H1 (cell line): ENCODE data around the gene COL17A1.

ENCODE experiments used
- CBX5 ChIP-seq: fragments of 300-800, 300-1000 bp; sonication (generic); IDR thresholded peaks from 2 replicates; pipeline ENCODE4 v1.7.1; 2016; ENCODE audit warnings: antibody characterized with exemption, low read length, low read depth
- EZH2 ChIP-seq: fragments of 200-600 bp; sonication (generic); IDR thresholded peaks from 2 replicates; pipeline ENCODE4 v1.7.1; 2012; ENCODE audit warnings: low read depth, mild to moderate bottlenecking, moderate library complexity, low read length, inconsistent platforms; ENCODE audit not compliant: severe bottlenecking
- KDM5A ChIP-seq: fragments of 200-600 bp; IDR thresholded peaks from 2 replicates; pipeline ENCODE4 v1.7.1; 2012; ENCODE audit warnings: mild to moderate bottlenecking, low read length, inconsistent platforms, mixed read lengths
- POLR2AphosphoS5 ChIP-seq: IDR thresholded peaks from 2 replicates; pipeline ENCODE4 v1.6.1; 2011; ENCODE audit warnings: low read depth, low read length
- RNF2 ChIP-seq: fragments of 200-900, 300-1000 bp; sonication (generic); IDR thresholded peaks from 2 replicates; pipeline ENCODE4 v1.7.1; 2016; ENCODE audit warnings: borderline replicate concordance, low read depth, mild to moderate bottlenecking, antibody characterized with exemption, low read length; ENCODE audit not compliant: poor library complexity, severe bottlenecking; ENCODE audit errors: missing control alignments
- SIN3A ChIP-seq, 2 experiments: IDR thresholded peaks in 1 of 2; conservative IDR thresholded peaks in 1 of 2; 2 replicates each; pipeline ENCODE4 v1.6.1; 2011 to 2012; ENCODE audit warnings: low read length in 2 of 2, improper control_type of control experiment in 1 of 2, low read depth in 1 of 2, mild to moderate bottlenecking in 1 of 2
- SP2 ChIP-seq: IDR thresholded peaks from 2 replicates; pipeline ENCODE4 v1.6.1; 2012; ENCODE audit warnings: mild to moderate bottlenecking, low read length, inconsistent platforms
- TF ChIP-seq, protein P1 (sequence below), 3 experiments: IDR thresholded peaks; 1 replicate in 2 of 3; 2 replicates in 1 of 3; pipeline versions ENCODE4 v1.5.1 to v1.6.1; 2011; ENCODE audit warnings: low read length in 3 of 3, mild to moderate bottlenecking in 3 of 3, inconsistent platforms in 2 of 3, low read depth in 1 of 3, moderate library complexity in 1 of 3; ENCODE audit not compliant: insufficient read depth in 1 of 3; ENCODE audit errors: control extremely low read depth in 1 of 3
- TF ChIP-seq, protein P2 (sequence below): IDR thresholded peaks from 2 replicates; pipeline ENCODE4 v1.6.1; 2011; ENCODE audit warnings: low read depth, mild to moderate bottlenecking, low read length; ENCODE audit not compliant: insufficient read depth

DNA sequence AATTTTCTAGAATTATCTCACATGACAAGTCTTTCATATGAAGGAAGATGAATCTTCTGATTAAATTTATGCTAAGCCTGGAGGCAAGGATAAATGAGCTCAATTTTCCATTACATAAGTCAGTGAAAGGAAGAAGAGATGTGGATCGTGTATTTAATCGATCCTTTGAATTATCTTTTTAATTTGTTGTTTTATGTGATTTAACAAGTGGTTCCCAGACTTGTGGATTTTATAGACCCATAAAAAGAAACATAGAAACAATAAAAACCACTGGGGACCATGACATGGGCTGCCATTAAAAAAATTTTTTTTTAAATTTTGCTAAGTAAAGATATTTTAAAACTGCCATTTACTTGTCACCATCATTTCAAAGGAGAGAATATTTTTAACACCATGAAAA is 73.8 kb downstream of the COL17A1 start:
- TF ChIP-seq, protein P1, sequence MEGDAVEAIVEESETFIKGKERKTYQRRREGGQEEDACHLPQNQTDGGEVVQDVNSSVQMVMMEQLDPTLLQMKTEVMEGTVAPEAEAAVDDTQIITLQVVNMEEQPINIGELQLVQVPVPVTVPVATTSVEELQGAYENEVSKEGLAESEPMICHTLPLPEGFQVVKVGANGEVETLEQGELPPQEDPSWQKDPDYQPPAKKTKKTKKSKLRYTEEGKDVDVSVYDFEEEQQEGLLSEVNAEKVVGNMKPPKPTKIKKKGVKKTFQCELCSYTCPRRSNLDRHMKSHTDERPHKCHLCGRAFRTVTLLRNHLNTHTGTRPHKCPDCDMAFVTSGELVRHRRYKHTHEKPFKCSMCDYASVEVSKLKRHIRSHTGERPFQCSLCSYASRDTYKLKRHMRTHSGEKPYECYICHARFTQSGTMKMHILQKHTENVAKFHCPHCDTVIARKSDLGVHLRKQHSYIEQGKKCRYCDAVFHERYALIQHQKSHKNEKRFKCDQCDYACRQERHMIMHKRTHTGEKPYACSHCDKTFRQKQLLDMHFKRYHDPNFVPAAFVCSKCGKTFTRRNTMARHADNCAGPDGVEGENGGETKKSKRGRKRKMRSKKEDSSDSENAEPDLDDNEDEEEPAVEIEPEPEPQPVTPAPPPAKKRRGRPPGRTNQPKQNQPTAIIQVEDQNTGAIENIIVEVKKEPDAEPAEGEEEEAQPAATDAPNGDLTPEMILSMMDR (IDR thresholded peaks at IDR 0.05; ENCODE audit: control extremely low read depth in 1 of 3, insufficient read depth in 1 of 3, low read depth in 1 of 3, low read length in 3 of 3), result no peak
- TF ChIP-seq KDM5A, result no peak
- TF ChIP-seq SP2, result no peak
- TF ChIP-seq CBX5, result no peak
- TF ChIP-seq POLR2AphosphoS5, result no peak
- no peak for TF ChIP-seq SIN3A (conservative IDR thresholded peaks at IDR 0.05 in 1 of 2, IDR thresholded peaks at IDR 0.05 in 1 of 2; ENCODE audit: low read depth in 1 of 2, low read length in 2 of 2)
- no peak for TF ChIP-seq EZH2
- no peak for TF ChIP-seq RNF2
- TF ChIP-seq, protein P2, sequence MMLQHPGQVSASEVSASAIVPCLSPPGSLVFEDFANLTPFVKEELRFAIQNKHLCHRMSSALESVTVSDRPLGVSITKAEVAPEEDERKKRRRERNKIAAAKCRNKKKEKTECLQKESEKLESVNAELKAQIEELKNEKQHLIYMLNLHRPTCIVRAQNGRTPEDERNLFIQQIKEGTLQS, result no peak
